ENCODE results near the gene RTN4RL2.

The RTN4RL2 gene

DNA sequence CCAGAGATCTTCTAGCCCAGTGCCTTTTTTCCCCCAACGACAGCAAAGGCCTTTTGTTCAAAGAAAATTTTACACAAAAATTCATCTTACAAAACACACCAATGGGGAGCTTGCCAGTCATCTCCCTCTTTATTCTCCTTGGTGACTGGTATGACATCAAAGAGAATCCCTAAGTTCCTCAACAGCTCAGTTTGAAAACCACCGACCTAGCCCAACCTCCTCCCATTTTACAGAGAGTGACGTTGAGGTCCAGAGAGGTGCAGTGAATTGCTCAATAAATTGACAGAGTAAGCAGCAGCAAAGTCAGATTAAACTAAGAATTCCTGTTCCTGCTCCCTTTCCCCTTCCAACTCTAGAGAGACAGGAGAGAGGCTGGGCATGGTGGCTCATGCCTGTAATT, 41.2 kb upstream of the RTN4RL2 start:
- DNase-seq (ENCODE audit: low spot score): no peak
- TF ChIP-seq, protein P1, sequence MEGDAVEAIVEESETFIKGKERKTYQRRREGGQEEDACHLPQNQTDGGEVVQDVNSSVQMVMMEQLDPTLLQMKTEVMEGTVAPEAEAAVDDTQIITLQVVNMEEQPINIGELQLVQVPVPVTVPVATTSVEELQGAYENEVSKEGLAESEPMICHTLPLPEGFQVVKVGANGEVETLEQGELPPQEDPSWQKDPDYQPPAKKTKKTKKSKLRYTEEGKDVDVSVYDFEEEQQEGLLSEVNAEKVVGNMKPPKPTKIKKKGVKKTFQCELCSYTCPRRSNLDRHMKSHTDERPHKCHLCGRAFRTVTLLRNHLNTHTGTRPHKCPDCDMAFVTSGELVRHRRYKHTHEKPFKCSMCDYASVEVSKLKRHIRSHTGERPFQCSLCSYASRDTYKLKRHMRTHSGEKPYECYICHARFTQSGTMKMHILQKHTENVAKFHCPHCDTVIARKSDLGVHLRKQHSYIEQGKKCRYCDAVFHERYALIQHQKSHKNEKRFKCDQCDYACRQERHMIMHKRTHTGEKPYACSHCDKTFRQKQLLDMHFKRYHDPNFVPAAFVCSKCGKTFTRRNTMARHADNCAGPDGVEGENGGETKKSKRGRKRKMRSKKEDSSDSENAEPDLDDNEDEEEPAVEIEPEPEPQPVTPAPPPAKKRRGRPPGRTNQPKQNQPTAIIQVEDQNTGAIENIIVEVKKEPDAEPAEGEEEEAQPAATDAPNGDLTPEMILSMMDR (IDR thresholded peaks at IDR 0.05; ENCODE audit: borderline replicate concordance, control extremely low read depth, extremely low read depth, insufficient read depth, missing control alignments): no peak
- in situ Hi-C loops (cut with MboI; ENCODE audit: low sequenced_read_pairs, unreplicated experiment): no loop called here

- TF ChIP-seq, protein P1 (IDR thresholded peaks at IDR 0.05; ENCODE audit: borderline replicate concordance, control extremely low read depth, extremely low read depth, insufficient read depth, missing control alignments): no peak
- DNase-seq (ENCODE audit: low spot score): no peak
- in situ Hi-C loops (cut with MboI; ENCODE audit: low sequenced_read_pairs, unreplicated experiment): no loop called here
Measured at GRCh38 chr11:57421066-57421465, 39.3 kb upstream of the RTN4RL2 start.

DNA sequence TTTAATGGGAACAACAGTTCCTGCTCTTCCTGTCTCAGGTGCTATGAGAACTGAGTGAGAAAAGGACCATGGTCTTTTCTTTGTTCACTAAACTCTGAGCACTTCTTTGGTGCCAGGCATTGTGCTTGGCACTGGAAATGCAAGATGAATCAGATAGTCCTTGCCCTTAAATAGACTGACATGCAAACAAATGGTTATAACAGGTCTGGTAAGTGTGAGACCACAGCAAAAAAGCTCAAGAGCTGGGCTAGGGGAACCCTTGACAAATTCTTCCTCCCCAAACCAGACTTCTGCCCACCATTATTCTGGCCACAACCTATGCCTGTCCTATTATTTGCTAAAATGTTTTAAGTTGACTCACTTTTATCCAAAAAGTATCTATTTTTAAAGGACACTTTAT, 38.5 kb upstream of the RTN4RL2 start:
- DNase-seq (ENCODE audit: low spot score): no peak
- TF ChIP-seq, protein P1 (IDR thresholded peaks at IDR 0.05; ENCODE audit: borderline replicate concordance, control extremely low read depth, extremely low read depth, insufficient read depth, missing control alignments): no peak
- in situ Hi-C loops (cut with MboI; ENCODE audit: low sequenced_read_pairs, unreplicated experiment): no loop called here

GRCh38 chr11:57422669-57423068, 37.7 kb upstream of the RTN4RL2 start:
- TF ChIP-seq, protein P1 (IDR thresholded peaks at IDR 0.05; ENCODE audit: borderline replicate concordance, control extremely low read depth, extremely low read depth, insufficient read depth, missing control alignments): no peak
- no peak for DNase-seq (ENCODE audit: low spot score)
- in situ Hi-C loops (cut with MboI; ENCODE audit: low sequenced_read_pairs, unreplicated experiment): no loop called here

GRCh38 chr11:57424137-57424791, 36.1 kb upstream of the RTN4RL2 start:
- in situ Hi-C loops (cut with MboI; ENCODE audit: low sequenced_read_pairs, unreplicated experiment): no loop called here
- DNase-seq (ENCODE audit: low spot score): no peak
- TF ChIP-seq, protein P1 (IDR thresholded peaks at IDR 0.05; ENCODE audit: borderline replicate concordance, control extremely low read depth, extremely low read depth, insufficient read depth, missing control alignments): no peak

- in situ Hi-C loops (cut with MboI; ENCODE audit: low sequenced_read_pairs, unreplicated experiment): no loop called here
- DNase-seq (ENCODE audit: low spot score): peak; percentile 85
- TF ChIP-seq, protein P1 (IDR thresholded peaks at IDR 0.05; ENCODE audit: borderline replicate concordance, control extremely low read depth, extremely low read depth, insufficient read depth, missing control alignments): no peak
Measured at GRCh38 chr11:57424792-57425564, 35.4 kb upstream of the RTN4RL2 start.
